Calu3 (cell line): ENCODE measurements around the gene LRMDA. TPM values are rescaled to one million over a fixed set of nuclear protein-coding genes. Genes with fewer than 3 reads are reported as not detected.

Source experiments
- BruUV-seq: library from RNA; stranded (reverse); fragments of 400-500 nt; replicated peaks from 2 replicates; lab custom pipeline; 2021; lab: Mats Ljungman, UMichigan
- CTCF ChIA-PET: fragments of 300-600 bp; sonication (Branson Sonifier 250); formaldehyde crosslinking; loops from one replicate; lab custom pipeline; 2022; ENCODE audit warnings: antibody characterized with exemption; lab: Charles Lee
- DNase-seq: peaks from one replicate; pipeline ENCODE4 v3.0.0; 2022
- H3K27ac Mint-ChIP-seq: one replicate; pipeline ENCODE4 v1.8.0; 2022; ENCODE audit warnings: mixed read lengths; ENCODE audit not compliant: unreplicated experiment
- H3K27me3 Mint-ChIP-seq: one replicate; pipeline ENCODE4 v1.8.0; 2022; ENCODE audit warnings: mixed read lengths; ENCODE audit not compliant: unreplicated experiment
- H3K36me3 Mint-ChIP-seq: one replicate; pipeline ENCODE4 v1.8.0; 2022; ENCODE audit warnings: mild to moderate bottlenecking, moderate library complexity, mixed read lengths; ENCODE audit not compliant: insufficient read depth, unreplicated experiment
- H3K4me1 Mint-ChIP-seq: one replicate; pipeline ENCODE4 v1.8.0; 2022; ENCODE audit warnings: mild to moderate bottlenecking, low read depth, mixed read lengths; ENCODE audit not compliant: unreplicated experiment
- H3K4me3 Mint-ChIP-seq: one replicate; pipeline ENCODE4 v1.8.0; 2022; ENCODE audit warnings: mild to moderate bottlenecking, low read depth, moderate library complexity, mixed read lengths; ENCODE audit not compliant: unreplicated experiment
- H3K9me3 Mint-ChIP-seq: one replicate; pipeline ENCODE4 v1.8.0; 2022; ENCODE audit warnings: low read depth, mixed read lengths; ENCODE audit not compliant: unreplicated experiment
- intact Hi-C: fragments of 100-400 bp; cut with micrococcal nuclease; formaldehyde crosslinking; loops from one replicate; pipeline ENCODE4 v1.10.0; 2022; ENCODE audit not compliant: unreplicated experiment
- total RNA-seq: library from RNA; stranded (reverse); gene quantifications from 2 replicates; pipeline ENCODE4 v1.2.3, GENCODE V29; 2022
- TF ChIP-seq, protein P1 (sequence below): fragments of 200-600 bp; IDR thresholded peaks from one replicate; pipeline ENCODE4 v1.8.0; 2022; ENCODE audit warnings: antibody characterized with exemption; ENCODE audit not compliant: unreplicated experiment

Gene LRMDA
- total RNA-seq, 1 experiment from 2014 or later: 7.6 TPM

GRCh38 chr10:76396134-76396533 is 964.7 kb downstream of the LRMDA start:
- Mint-ChIP-seq H3K36me3 (no peaks in the 10 kb centered on the region), H3K27ac (no peak overlapping the region), H3K27me3 (no peaks in the 10 kb centered on the region), H3K9me3 (peaks cover 19% of the 10 kb centered on the region), H3K4me3 (no peak overlapping the region), H3K4me1 (no peaks in the 10 kb centered on the region)
- BruUV-seq: no TSS peak
- intact Hi-C loops: no loop called here
- CTCF ChIA-PET: no interaction called here
- no peak for DNase-seq
- TF ChIP-seq, protein P1, sequence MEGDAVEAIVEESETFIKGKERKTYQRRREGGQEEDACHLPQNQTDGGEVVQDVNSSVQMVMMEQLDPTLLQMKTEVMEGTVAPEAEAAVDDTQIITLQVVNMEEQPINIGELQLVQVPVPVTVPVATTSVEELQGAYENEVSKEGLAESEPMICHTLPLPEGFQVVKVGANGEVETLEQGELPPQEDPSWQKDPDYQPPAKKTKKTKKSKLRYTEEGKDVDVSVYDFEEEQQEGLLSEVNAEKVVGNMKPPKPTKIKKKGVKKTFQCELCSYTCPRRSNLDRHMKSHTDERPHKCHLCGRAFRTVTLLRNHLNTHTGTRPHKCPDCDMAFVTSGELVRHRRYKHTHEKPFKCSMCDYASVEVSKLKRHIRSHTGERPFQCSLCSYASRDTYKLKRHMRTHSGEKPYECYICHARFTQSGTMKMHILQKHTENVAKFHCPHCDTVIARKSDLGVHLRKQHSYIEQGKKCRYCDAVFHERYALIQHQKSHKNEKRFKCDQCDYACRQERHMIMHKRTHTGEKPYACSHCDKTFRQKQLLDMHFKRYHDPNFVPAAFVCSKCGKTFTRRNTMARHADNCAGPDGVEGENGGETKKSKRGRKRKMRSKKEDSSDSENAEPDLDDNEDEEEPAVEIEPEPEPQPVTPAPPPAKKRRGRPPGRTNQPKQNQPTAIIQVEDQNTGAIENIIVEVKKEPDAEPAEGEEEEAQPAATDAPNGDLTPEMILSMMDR: no peak

DNA sequence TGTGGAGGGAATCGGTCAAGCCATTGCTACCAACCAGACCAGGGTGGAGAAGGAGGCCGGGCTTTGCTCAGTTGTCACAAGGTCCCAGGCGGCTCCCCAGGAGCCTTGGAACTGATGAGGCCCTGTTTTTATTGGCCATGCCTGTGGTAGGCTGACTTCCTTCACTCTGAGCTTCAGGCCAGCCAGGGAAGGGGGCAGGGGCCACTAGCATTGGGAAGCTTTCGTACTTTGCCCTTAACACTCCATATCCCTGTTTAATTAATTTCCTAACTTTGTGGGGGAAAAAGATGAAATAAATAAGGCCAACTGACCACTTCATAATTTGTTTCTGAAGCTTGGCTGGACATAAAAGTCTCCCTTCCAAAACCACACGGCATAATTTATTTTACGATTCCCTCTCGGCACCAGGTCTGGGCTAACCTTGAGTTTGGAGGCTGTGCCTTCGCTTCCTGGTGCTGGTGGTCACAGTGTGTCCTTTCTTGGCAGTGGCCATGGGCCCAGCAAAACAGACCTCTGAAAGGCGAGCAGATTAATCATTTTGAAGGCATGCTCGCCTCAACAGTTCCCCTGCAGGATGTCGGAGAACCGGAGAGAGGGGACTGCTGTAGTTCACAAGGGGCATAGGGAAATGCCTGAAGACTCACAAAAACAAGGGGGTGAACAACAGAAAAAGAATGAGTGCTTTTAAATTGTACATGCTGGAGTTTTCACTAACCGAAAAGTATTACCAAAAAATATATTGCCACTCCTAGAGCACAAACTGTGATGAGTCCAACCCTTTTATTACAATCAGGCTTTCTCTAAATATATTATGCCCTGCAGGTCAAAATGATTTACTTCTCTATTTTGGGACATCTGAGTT is 966.0 kb downstream of the LRMDA start:
- peaks cover 25% of the 10 kb centered on the region for H3K9me3 Mint-ChIP-seq

DNA sequence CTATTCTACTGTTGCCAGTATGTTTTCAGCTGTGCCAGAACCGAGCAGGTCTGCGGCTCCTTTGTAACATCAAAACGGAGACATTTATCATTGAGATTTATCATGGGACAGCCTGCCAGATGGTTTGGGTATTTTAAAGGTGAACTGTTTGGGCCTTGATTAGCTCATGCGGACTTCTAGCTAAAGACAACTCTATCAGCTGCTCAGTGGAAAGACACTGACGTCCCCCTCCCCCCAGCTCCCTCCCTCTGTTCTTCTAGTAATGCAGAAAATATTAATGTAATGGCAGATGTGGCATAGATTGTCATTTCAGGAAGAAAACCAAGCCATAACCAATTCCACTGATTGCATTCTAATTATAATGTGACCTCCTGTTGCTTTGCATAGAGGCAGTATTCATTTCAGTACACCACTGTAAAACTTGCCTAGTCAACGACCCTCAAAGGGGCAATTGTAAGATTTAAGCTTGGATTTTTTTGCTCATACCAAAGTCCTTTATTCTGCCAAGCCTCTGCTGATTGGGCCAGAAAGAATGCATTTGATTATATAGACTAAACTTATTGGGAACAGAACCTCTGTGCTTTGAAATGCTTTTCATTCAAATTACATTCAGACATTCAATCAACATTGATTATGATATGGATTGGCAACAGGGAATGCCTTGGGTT is 966.8 kb downstream of the LRMDA start:
- Mint-ChIP-seq H3K27me3 (no peaks in the 10 kb centered on the region), H3K4me1 (no peaks in the 10 kb centered on the region), H3K36me3 (no peaks in the 10 kb centered on the region), H3K27ac (no peak overlapping the region), H3K9me3 (peaks cover 25% of the 10 kb centered on the region), H3K4me3 (no peak overlapping the region)
- no TSS peak for BruUV-seq
- TF ChIP-seq, protein P1: no peak
- no peak for DNase-seq
- CTCF ChIA-PET: no interaction called here
- intact Hi-C loops: no loop called here

More for the DNA sequence above, 966.0 kb downstream of the LRMDA start:
- Mint-ChIP-seq H3K4me3 (no peak overlapping the region), H3K4me1 (no peaks in the 10 kb centered on the region), H3K27me3 (no peaks in the 10 kb centered on the region), H3K36me3 (no peaks in the 10 kb centered on the region), H3K27ac (no peak overlapping the region)
- TF ChIP-seq, protein P1: no peak
- CTCF ChIA-PET: no interaction called here
- BruUV-seq: no TSS peak
- DNase-seq: no peak
- intact Hi-C loops: no loop called here

DNA sequence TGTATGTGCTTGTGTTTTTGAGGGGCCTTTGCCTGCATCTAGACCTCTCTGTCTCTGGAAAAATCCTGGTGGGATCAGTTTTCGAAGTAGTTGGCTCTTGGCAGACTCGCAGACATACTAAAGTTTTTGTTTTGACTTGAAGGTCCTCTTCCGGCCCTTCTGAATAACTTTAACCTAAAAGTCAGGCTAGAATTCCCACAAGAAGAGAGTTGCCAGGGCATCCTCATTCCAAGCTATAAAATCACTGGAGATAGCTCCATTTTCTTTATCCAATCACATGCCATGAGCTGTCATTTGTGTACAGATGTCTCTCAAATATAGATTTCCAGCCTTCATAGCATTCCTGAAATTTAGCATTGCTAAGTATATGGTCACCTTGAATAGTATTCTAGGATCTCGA is 967.8 kb downstream of the LRMDA start:
- Mint-ChIP-seq H3K36me3 (no peaks in the 10 kb centered on the region), H3K27me3 (no peaks in the 10 kb centered on the region), H3K9me3 (peaks cover 25% of the 10 kb centered on the region), H3K4me1 (no peaks in the 10 kb centered on the region), H3K4me3 (no peak overlapping the region), H3K27ac (no peak overlapping the region)
- TF ChIP-seq, protein P1: no peak
- BruUV-seq: no TSS peak
- CTCF ChIA-PET: no interaction called here
- intact Hi-C loops: no loop called here
- DNase-seq: no peak
